Mononuclear cell (primary cell): ENCODE data around the gene EIF4E. TPM values are rescaled to one million over a fixed set of nuclear protein-coding genes. Genes with fewer than 3 reads are reported as not detected.

Source experiments
- H3K27me3 ChIP-seq: 2 replicates; pipeline ENCODE4 v1.6.0; 2011; ENCODE audit warnings: low read length, control low read depth; ENCODE audit not compliant: insufficient read depth
- H3K4me1 ChIP-seq: 2 replicates; pipeline ENCODE4 v1.5.1; 2011; ENCODE audit warnings: mild to moderate bottlenecking, low read length, control low read depth; ENCODE audit not compliant: insufficient read depth
- H3K4me3 ChIP-seq: 2 replicates; pipeline ENCODE4 v1.5.1; 2011; ENCODE audit warnings: mild to moderate bottlenecking, low read length, moderate library complexity
- H3K9me3 ChIP-seq: 2 replicates; pipeline ENCODE4 v1.5.1; 2011; ENCODE audit warnings: low read depth, mild to moderate bottlenecking, control low read depth, low read length
- total RNA-seq: library from RNA; depleted of rRNA; stranded (reverse); fragments of >200 nt; gene quantifications from one replicate; pipeline ENCODE4 v1.2.3, GENCODE V29; 2012

Gene EIF4E
- 128 TPM for total RNA-seq

GRCh38 chr4:98928505-98929340, at the start of gene EIF4E:
TSS of gene EIF4E (minus strand) at chr4:98929133. CDS start at chr4:98929112, 21 bp downstream.
- no peaks in the 10 kb centered on the region for H3K27me3 ChIP-seq
- no peaks in the 10 kb centered on the region for H3K9me3 ChIP-seq
- peaks cover 51% of the 10 kb centered on the region for H3K4me1 ChIP-seq
- peak within 1 kb of the TSS; percentile 94 for H3K4me3 ChIP-seq

GRCh38 chr4:98977557-98977956, 48.6 kb upstream of the EIF4E start:
- Histone ChIP-seq H3K4me3 (no peak overlapping the region), H3K4me1 (no peaks in the 10 kb centered on the region), H3K27me3 (peaks cover 4% of the 10 kb centered on the region), H3K9me3 (no peaks in the 10 kb centered on the region)

- Histone ChIP-seq H3K4me3 (no peak overlapping the region), H3K9me3 (no peaks in the 10 kb centered on the region), H3K4me1 (no peaks in the 10 kb centered on the region), H3K27me3 (no peaks in the 10 kb centered on the region)
These were observed 47.8 kb upstream of the EIF4E start for GRCh38 chr4:98976716-98977115.

- Histone ChIP-seq H3K27me3 (no peaks in the 10 kb centered on the region), H3K9me3 (no peaks in the 10 kb centered on the region), H3K4me3 (no peak overlapping the region), H3K4me1 (no peaks in the 10 kb centered on the region)
These were observed 41.2 kb upstream of the EIF4E start for GRCh38 chr4:98969878-98970785.

- Histone ChIP-seq H3K4me3 (no peak overlapping the region), H3K27me3 (no peaks in the 10 kb centered on the region), H3K9me3 (no peaks in the 10 kb centered on the region), H3K4me1 (no peaks in the 10 kb centered on the region)
These were observed 38.9 kb upstream of the EIF4E start for GRCh38 chr4:98967786-98968329.

GRCh38 chr4:98966926-98967325, 38.0 kb upstream of the EIF4E start:
- no peak overlapping the region for H3K4me3 ChIP-seq
- H3K9me3 ChIP-seq, result no peaks in the 10 kb centered on the region
- H3K4me1 ChIP-seq, result no peaks in the 10 kb centered on the region
- no peaks in the 10 kb centered on the region for H3K27me3 ChIP-seq

GRCh38 chr4:98963538-98964433, 34.9 kb upstream of the EIF4E start:
- H3K4me3 ChIP-seq, result no peak overlapping the region
- no peaks in the 10 kb centered on the region for H3K9me3 ChIP-seq
- H3K4me1 ChIP-seq, result no peaks in the 10 kb centered on the region
- H3K27me3 ChIP-seq, result no peaks in the 10 kb centered on the region

- Histone ChIP-seq H3K9me3 (no peaks in the 10 kb centered on the region), H3K4me3 (no peak overlapping the region), H3K4me1 (no peaks in the 10 kb centered on the region), H3K27me3 (no peaks in the 10 kb centered on the region)
These were observed 32.8 kb upstream of the EIF4E start for GRCh38 chr4:98961770-98962169.

- H3K27me3 ChIP-seq, result no peaks in the 10 kb centered on the region
- H3K9me3 ChIP-seq, result no peaks in the 10 kb centered on the region
- H3K4me1 ChIP-seq, result no peaks in the 10 kb centered on the region
- H3K4me3 ChIP-seq, result no peak overlapping the region
These were observed 30.5 kb upstream of the EIF4E start for GRCh38 chr4:98959411-98959810.

GRCh38 chr4:98958065-98958464, 29.1 kb upstream of the EIF4E start:
- no peak overlapping the region for H3K4me3 ChIP-seq
- no peaks in the 10 kb centered on the region for H3K27me3 ChIP-seq
- H3K4me1 ChIP-seq, result no peaks in the 10 kb centered on the region
- H3K9me3 ChIP-seq, result no peaks in the 10 kb centered on the region

GRCh38 chr4:98955229-98955628, 26.3 kb upstream of the EIF4E start:
- H3K9me3 ChIP-seq, result no peaks in the 10 kb centered on the region
- no peaks in the 10 kb centered on the region for H3K27me3 ChIP-seq
- no peak overlapping the region for H3K4me3 ChIP-seq
- no peaks in the 10 kb centered on the region for H3K4me1 ChIP-seq

- Histone ChIP-seq H3K4me3 (no peak overlapping the region), H3K4me1 (no peaks in the 10 kb centered on the region), H3K27me3 (no peaks in the 10 kb centered on the region), H3K9me3 (no peaks in the 10 kb centered on the region)
These were observed 22.8 kb upstream of the EIF4E start for GRCh38 chr4:98951710-98952109.

GRCh38 chr4:98950925-98951324, 22.0 kb upstream of the EIF4E start:
- Histone ChIP-seq H3K9me3 (no peaks in the 10 kb centered on the region), H3K4me1 (no peaks in the 10 kb centered on the region), H3K27me3 (no peaks in the 10 kb centered on the region), H3K4me3 (no peak overlapping the region)

GRCh38 chr4:98946359-98946758, 17.4 kb upstream of the EIF4E start:
- no peaks in the 10 kb centered on the region for H3K4me1 ChIP-seq
- H3K27me3 ChIP-seq, result no peaks in the 10 kb centered on the region

More at GRCh38 chr4:98946359-98946758, 17.4 kb upstream of the EIF4E start:
- H3K4me3 ChIP-seq, result no peak overlapping the region
- H3K9me3 ChIP-seq, result no peaks in the 10 kb centered on the region
